BJ (cell line): ENCODE data around the gene PRELID2. TPM values are rescaled to one million over a fixed set of nuclear protein-coding genes. Genes with fewer than 3 reads are reported as not detected.
"Not testable (repeated sequence)": the region's sequence is repeated elsewhere in the genome, so short reads cannot be mapped to it uniquely, and the experiment has no call there.

Experiments
- CTCF ChIA-PET: fragments of 350-600 bp; formaldehyde crosslinking; extraction: SDS; loops from one replicate; lab custom pipeline; 2021; ENCODE audit warnings: antibody characterized with exemption, inconsistent platforms; lab: Yijun Ruan, JAX
- POLR2A ChIA-PET: fragments of 300-600 bp; sonication (Branson Sonifier 250); formaldehyde crosslinking; extraction: SDS; loops from one replicate; lab custom pipeline; 2021; ENCODE audit warnings: antibody characterized with exemption; lab: Charles Lee
- DNase-seq: peaks from one replicate; pipeline ENCODE4 v3.0.0-alpha.2; 2011; ENCODE audit warnings: low read depth
- H3K27me3 ChIP-seq: 2 replicates; pipeline ENCODE4 v1.6.0; 2011; ENCODE audit warnings: low read length; ENCODE audit not compliant: control insufficient read depth, insufficient read depth
- H3K36me3 ChIP-seq: 2 replicates; pipeline ENCODE4 v1.5.1; 2011; ENCODE audit warnings: low read length; ENCODE audit not compliant: control insufficient read depth, insufficient read depth
- H3K4me3 ChIP-seq: 2 replicates; pipeline ENCODE4 v1.5.1; 2011; ENCODE audit warnings: low read depth, mild to moderate bottlenecking, control low read depth, low read length
- CTCF ChIP-seq: IDR thresholded peaks from 2 replicates; pipeline ENCODE4 v1.5.1; 2011; ENCODE audit warnings: low read depth, mild to moderate bottlenecking, control low read depth, inconsistent platforms, low read length, moderate library complexity; ENCODE audit not compliant: insufficient read depth
- polyA plus RNA-seq: library from polyadenylated mRNA; depleted of rRNA; stranded (reverse); fragments of >200 nt; gene quantifications from 2 replicates; pipeline ENCODE4 v1.2.3, GENCODE V29; 2011

Gene PRELID2
- polyA plus RNA-seq, 1 experiment = 3.0 TPM

DNA sequence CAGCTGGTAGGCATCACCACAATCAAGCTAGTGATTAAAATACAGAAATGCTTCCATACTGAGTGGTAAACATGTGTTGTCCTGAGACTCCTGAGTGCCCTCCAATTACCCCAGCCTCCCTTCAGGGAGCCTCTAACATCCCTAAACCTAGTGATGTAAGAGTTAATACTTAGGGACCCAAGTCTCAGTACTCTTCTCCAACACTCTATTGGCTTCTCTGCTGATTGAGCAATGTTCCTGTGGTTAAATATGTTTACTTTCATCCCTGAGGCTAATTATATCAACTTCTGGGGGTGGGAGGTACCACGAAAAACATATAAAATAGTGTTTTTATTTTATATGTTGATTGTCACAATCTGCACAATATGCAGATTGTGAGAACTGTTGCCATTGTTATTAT lies 32.7 kb upstream of the PRELID2 start:
- no peak overlapping the region for H3K4me3 ChIP-seq
- H3K36me3 ChIP-seq = no peaks in the 10 kb centered on the region
- CTCF ChIA-PET = no interaction called here
- POLR2A ChIA-PET = no interaction called here
- H3K27me3 ChIP-seq = peaks cover 4% of the 10 kb centered on the region; the same call in 1 of the 2 replicates
- TF ChIP-seq CTCF = no peak
- DNase-seq = no peak

- POLR2A ChIA-PET, H3K4me3 ChIP-seq, DNase-seq, H3K27me3 ChIP-seq, H3K36me3 ChIP-seq: not testable (repeated sequence)
- CTCF ChIA-PET = interaction anchor here (1.3 kb wide), 1 partner anchor 13 kb away, joined by 3 read pairs; no protein-coding TSS in a partner anchor
Measured at GRCh38 chr5:145864432-145864831, 29.3 kb upstream of the PRELID2 start.

- peaks cover 4% of the 10 kb centered on the region for H3K27me3 ChIP-seq
- no peak for DNase-seq
- ChIA-PET CTCF (no interaction called here), POLR2A (no interaction called here)
- no peak for TF ChIP-seq CTCF
- H3K36me3 ChIP-seq = no peaks in the 10 kb centered on the region
- H3K4me3 ChIP-seq = no peak overlapping the region
Measured at GRCh38 chr5:145863003-145863402, 27.9 kb upstream of the PRELID2 start.

- Histone ChIP-seq H3K36me3 (no peaks in the 10 kb centered on the region), H3K4me3 (no peak overlapping the region), H3K27me3 (peaks cover 3% of the 10 kb centered on the region)
- DNase-seq = no peak
- no peak for TF ChIP-seq CTCF
- ChIA-PET POLR2A (no interaction called here), CTCF (no interaction called here)
Measured at GRCh38 chr5:145859897-145860296, 24.8 kb upstream of the PRELID2 start.

DNA sequence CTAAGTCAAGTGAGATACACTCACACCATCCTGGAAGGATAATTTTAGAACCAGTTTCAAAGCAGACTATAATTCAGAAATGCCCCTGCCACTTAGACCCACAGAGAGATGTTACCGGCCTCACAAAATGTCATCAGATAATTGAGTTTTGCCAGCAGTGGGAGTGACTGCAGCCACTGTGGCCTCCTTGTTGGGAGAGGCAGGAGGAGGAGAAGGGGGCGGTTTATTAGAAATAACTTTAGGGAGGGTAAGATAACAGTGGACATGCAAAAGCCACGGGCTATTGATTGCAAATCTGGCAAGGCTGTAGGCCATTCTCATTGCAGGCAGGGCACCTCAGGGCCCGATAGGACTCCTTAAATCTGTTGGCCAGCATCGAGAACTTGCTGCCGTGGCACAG lies 24.3 kb upstream of the PRELID2 start:
- Histone ChIP-seq H3K4me3 (no peak overlapping the region), H3K27me3 (peaks cover 3% of the 10 kb centered on the region), H3K36me3 (no peaks in the 10 kb centered on the region)
- POLR2A ChIA-PET = no interaction called here
- DNase-seq = no peak
- no peak for TF ChIP-seq CTCF
- CTCF ChIA-PET = no interaction called here

DNA sequence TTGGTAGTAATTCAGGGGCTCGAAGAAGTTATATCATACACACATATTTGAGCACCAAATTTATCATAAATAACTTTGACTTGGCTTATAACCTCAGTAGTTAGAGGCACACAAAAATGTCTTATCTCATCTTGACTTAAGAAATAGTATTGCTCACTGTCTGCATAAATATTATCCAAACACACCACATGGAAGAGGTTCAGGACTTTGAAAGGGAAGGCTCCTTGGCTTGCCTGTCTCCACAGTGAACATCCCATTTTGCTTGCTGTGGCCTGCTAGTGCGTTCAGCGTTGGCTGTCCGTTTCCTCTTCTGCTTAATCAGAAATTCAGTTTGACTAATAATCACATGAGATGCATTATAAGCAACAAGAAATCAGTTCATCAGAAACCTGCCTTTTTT lies 23.8 kb upstream of the PRELID2 start:
- no peak for TF ChIP-seq CTCF
- H3K27me3 ChIP-seq = peaks cover 1% of the 10 kb centered on the region
- ChIA-PET CTCF (no interaction called here), POLR2A (no interaction called here)
- no peak for DNase-seq
- H3K36me3 ChIP-seq = no peaks in the 10 kb centered on the region
- H3K4me3 ChIP-seq = no peak overlapping the region
